Neuronal stem cell (in vitro differentiated cells): ENCODE data around the gene PHLDA3.
A peak's percentile ranks its signal among the peaks of the same experiment; 100 is the strongest.

Experiments used
- DNase-seq: peaks from one replicate; pipeline ENCODE4 v3.0.0-alpha.2; 2013; ENCODE audit warnings: low spot score
- H2AFZ ChIP-seq: one replicate; pipeline ENCODE4 v1.6.1; 2013; ENCODE audit warnings: mild to moderate bottlenecking, low read length, inconsistent platforms
- H2AK5ac ChIP-seq: 2 replicates; pipeline ENCODE4 v1.6.1; 2013; ENCODE audit warnings: low read depth, mild to moderate bottlenecking, inconsistent platforms, low read length, moderate library complexity, mixed read lengths
- H2BK120ac ChIP-seq: 2 replicates; pipeline ENCODE4 v1.6.1; 2013; ENCODE audit warnings: low read depth, mild to moderate bottlenecking, inconsistent platforms, low read length, moderate library complexity, mixed read lengths
- H2BK12ac ChIP-seq: one replicate; pipeline ENCODE4 v1.6.1; 2013; ENCODE audit warnings: low read length, inconsistent platforms
- H2BK15ac ChIP-seq: 2 replicates; pipeline ENCODE4 v1.6.1; 2013; ENCODE audit warnings: mild to moderate bottlenecking, low read length, inconsistent platforms, mixed read lengths
- H2BK5ac ChIP-seq: one replicate; pipeline ENCODE4 v1.6.1; 2013; ENCODE audit warnings: inconsistent platforms, mild to moderate bottlenecking, low read length, moderate library complexity
- H3K14ac ChIP-seq: one replicate; pipeline ENCODE4 v1.6.1; 2013; ENCODE audit warnings: low read length, inconsistent platforms
- H3K18ac ChIP-seq: 2 replicates; pipeline ENCODE4 v1.6.1; 2013; ENCODE audit warnings: low read length, inconsistent platforms
- H3K23ac ChIP-seq: 2 replicates; pipeline ENCODE4 v1.6.1; 2013; ENCODE audit warnings: low read depth, mild to moderate bottlenecking, mixed read lengths, low read length, inconsistent platforms; ENCODE audit not compliant: poor library complexity
- H3K27ac ChIP-seq: replicated peaks from 3 replicates; pipeline ENCODE4 v1.5.1; 2013; ENCODE audit warnings: low read length, inconsistent platforms
- H3K27me3 ChIP-seq, 3 experiments: 2 replicates each; pipeline ENCODE4 v1.6.1; 2013; ENCODE audit warnings: low read length in 3 of 3, mild to moderate bottlenecking in 2 of 3, inconsistent platforms in 1 of 3, low read depth in 1 of 3, mixed read lengths in 1 of 3, moderate library complexity in 1 of 3; ENCODE audit not compliant: control insufficient read depth in 3 of 3, insufficient read depth in 3 of 3
- H3K36me3 ChIP-seq, 2 donors: replicated peaks in 1 of 2; 2 replicates each; pipeline ENCODE4 v1.6.1; 2013; ENCODE audit warnings: low read length in 2 of 2; ENCODE audit not compliant: control insufficient read depth in 2 of 2, insufficient read depth in 2 of 2
- H3K4ac ChIP-seq: 2 replicates; pipeline ENCODE4 v1.6.1; 2013; ENCODE audit warnings: inconsistent platforms, mild to moderate bottlenecking, low read length, moderate library complexity
- H3K4me1 ChIP-seq, 2 donors: 1 replicate in 1 of 2; 2 replicates in 1 of 2; pipeline ENCODE4 v1.6.1; 2013; ENCODE audit warnings: low read length in 2 of 2, low read depth in 1 of 2; ENCODE audit not compliant: control insufficient read depth in 2 of 2, insufficient read depth in 1 of 2
- H3K4me2 ChIP-seq: one replicate; pipeline ENCODE4 v1.6.1; 2013; ENCODE audit warnings: mild to moderate bottlenecking, low read length, inconsistent platforms; ENCODE audit not compliant: insufficient read depth, poor library complexity, severe bottlenecking
- H3K4me3 ChIP-seq, 2 donors: 2 replicates each; pipeline ENCODE4 v1.5.1; 2013; ENCODE audit warnings: low read length in 2 of 2, mild to moderate bottlenecking in 2 of 2, inconsistent platforms in 1 of 2, moderate library complexity in 1 of 2
- H3K79me1 ChIP-seq: one replicate; pipeline ENCODE4 v1.6.1; 2013; ENCODE audit warnings: low read depth, mild to moderate bottlenecking, inconsistent platforms, low read length, moderate library complexity
- H3K9ac ChIP-seq: one replicate; pipeline ENCODE4 v1.6.1; 2013; ENCODE audit warnings: mild to moderate bottlenecking, low read depth, low read length, inconsistent platforms; ENCODE audit not compliant: poor library complexity
- H3K9me3 ChIP-seq, 2 donors: replicated peaks in 1 of 2; 2 replicates each; pipeline versions ENCODE3 to v1.6.1; 2013; ENCODE audit warnings: low read length in 2 of 2, mild to moderate bottlenecking in 2 of 2, inconsistent platforms in 1 of 2, low read depth in 1 of 2, mixed read lengths in 1 of 2, moderate library complexity in 1 of 2; ENCODE audit not compliant: control insufficient read depth in 2 of 2, insufficient read depth in 1 of 2
- H4K8ac ChIP-seq: one replicate; pipeline ENCODE4 v1.6.1; 2013; ENCODE audit warnings: low read depth, mild to moderate bottlenecking, inconsistent platforms, low read length, moderate library complexity
- H4K91ac ChIP-seq: one replicate; pipeline ENCODE4 v1.6.1; 2013; ENCODE audit warnings: low read length, low read depth, mild to moderate bottlenecking, inconsistent platforms; ENCODE audit not compliant: poor library complexity
- WGBS, 2 donors: extraction: QIAGEN DNeasy Blood & Tissue Kit; methylation state at CpG; one replicate each; pipeline ENCODE4 v1.1.7; 2013; ENCODE audit warnings: missing lambda C conversion rate in 2 of 2, mixed read lengths in 1 of 2; ENCODE audit not compliant: insufficient read length in 2 of 2, insufficient replicate concordance in 1 of 2; ENCODE audit errors: extremely low coverage in 2 of 2; 5-methylcytosine and 5-hydroxymethylcytosine counted together

PHLDA3 gene

DNA sequence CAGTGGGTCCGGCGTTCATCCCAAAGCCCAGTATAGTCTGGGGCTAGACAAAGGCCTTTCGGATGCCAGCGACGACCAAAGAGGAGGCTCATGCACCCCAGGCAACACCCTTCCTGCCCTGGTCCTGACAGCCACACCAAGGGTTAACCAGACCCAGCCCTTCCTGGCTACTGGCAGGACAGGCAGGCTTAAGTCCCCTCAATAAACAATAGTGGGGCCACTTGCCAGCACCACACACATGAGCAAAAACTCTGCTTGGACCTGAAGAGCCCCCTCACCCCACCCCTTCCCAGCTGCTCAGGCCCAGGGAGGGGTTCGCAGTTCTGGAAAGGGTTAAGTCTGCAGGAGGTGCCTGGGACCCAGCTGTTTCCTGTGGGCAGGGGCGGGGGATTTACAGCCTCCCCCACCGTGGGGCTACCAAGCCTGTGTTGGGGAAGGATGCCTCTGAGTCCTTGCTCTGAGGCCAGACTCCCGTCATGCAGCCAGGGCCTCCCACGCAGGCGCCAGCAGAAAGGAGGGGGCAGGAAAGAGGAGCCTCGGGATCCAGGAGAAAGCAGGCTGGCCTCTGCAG is 18.2 kb downstream of the PHLDA3 start:
- H3K4me2 ChIP-seq, result no peak overlapping the region
- peaks cover 0 to 2% (median 0%) of the 10 kb centered on the region in 3 experiments for H3K27me3 ChIP-seq
- no peak overlapping the region for H2BK12ac ChIP-seq
- no peak for DNase-seq
- no peak overlapping the region for H4K8ac ChIP-seq
- H3K4me3 ChIP-seq, result no peak overlapping the region
- H3K4ac ChIP-seq, result no peak overlapping the region
- no peak overlapping the region for H3K27ac ChIP-seq
- H3K79me1 ChIP-seq, result no peaks in the 10 kb centered on the region
- H2BK15ac ChIP-seq, result peak overlapping the region; percentile 11
- peaks cover 18 to 26% of the 10 kb centered on the region in 2 donors for H3K4me1 ChIP-seq
- H3K36me3 ChIP-seq, result no peaks in the 10 kb centered on the region
- WGBS, 2 donors, result no CpG with 5 or more reads among the region's 12 CpGs
- no peak overlapping the region for H3K23ac ChIP-seq
- peak overlapping the region; percentile 20 for H3K18ac ChIP-seq
- no peak overlapping the region for H2BK5ac ChIP-seq
- no peak overlapping the region for H2AK5ac ChIP-seq
- H3K9ac ChIP-seq, result no peak overlapping the region
- H3K9me3 ChIP-seq, result no peaks in the 10 kb centered on the region
- H3K14ac ChIP-seq, result no peak overlapping the region
- peak overlapping the region; percentile 97 for H2AFZ ChIP-seq
- H2BK120ac ChIP-seq, result no peak overlapping the region
- H4K91ac ChIP-seq, result no peak overlapping the region

DNA sequence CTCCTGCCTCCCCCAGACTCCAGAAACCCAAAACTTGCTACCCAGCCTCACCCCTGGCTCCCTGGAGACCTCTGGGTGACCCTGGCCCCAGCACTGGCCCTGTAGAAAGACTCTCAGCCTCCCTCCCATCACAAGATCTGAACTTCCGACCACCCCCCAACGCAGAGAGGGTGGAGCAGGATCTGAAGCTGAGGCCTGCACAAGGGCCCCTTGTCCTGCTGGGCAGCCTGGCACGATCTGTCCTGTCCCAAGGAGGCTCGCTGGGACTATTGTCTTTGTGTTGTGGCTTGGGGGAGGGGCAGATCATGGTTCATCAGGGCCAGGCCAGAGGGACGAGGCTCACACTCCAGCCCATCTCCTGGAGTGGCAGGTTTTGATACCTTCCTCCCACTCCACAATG is 20.0 kb downstream of the PHLDA3 start:
- no peak overlapping the region for H2BK120ac ChIP-seq
- peak overlapping the region; percentile 84 for H2AFZ ChIP-seq
- no peak overlapping the region for H2BK5ac ChIP-seq
- no peak overlapping the region for H4K91ac ChIP-seq
- no peak for DNase-seq
- no peak overlapping the region for H3K23ac ChIP-seq
- H3K79me1 ChIP-seq, result no peaks in the 10 kb centered on the region
- H3K14ac ChIP-seq, result no peak overlapping the region
- peaks cover 18 to 22% of the 10 kb centered on the region in 2 donors for H3K4me1 ChIP-seq
- H3K36me3 ChIP-seq, result no peaks in the 10 kb centered on the region
- no peak overlapping the region for H4K8ac ChIP-seq
- no peak overlapping the region for H3K4me3 ChIP-seq
- H3K27me3 ChIP-seq, result peaks cover 0 to 2% (median 0%) of the 10 kb centered on the region in 3 experiments
- H3K4me2 ChIP-seq, result no peak overlapping the region
- H3K18ac ChIP-seq, result peak overlapping the region; percentile 48
- no peak overlapping the region for H3K4ac ChIP-seq
- WGBS, 2 donors, result no CpG with 5 or more reads among the region's 5 CpGs
- no peak overlapping the region for H2BK15ac ChIP-seq
- H3K9me3 ChIP-seq, result no peaks in the 10 kb centered on the region
- no peak overlapping the region for H3K9ac ChIP-seq
- H2BK12ac ChIP-seq, result no peak overlapping the region
- H2AK5ac ChIP-seq, result no peak overlapping the region
- H3K27ac ChIP-seq, result no peak overlapping the region

DNA sequence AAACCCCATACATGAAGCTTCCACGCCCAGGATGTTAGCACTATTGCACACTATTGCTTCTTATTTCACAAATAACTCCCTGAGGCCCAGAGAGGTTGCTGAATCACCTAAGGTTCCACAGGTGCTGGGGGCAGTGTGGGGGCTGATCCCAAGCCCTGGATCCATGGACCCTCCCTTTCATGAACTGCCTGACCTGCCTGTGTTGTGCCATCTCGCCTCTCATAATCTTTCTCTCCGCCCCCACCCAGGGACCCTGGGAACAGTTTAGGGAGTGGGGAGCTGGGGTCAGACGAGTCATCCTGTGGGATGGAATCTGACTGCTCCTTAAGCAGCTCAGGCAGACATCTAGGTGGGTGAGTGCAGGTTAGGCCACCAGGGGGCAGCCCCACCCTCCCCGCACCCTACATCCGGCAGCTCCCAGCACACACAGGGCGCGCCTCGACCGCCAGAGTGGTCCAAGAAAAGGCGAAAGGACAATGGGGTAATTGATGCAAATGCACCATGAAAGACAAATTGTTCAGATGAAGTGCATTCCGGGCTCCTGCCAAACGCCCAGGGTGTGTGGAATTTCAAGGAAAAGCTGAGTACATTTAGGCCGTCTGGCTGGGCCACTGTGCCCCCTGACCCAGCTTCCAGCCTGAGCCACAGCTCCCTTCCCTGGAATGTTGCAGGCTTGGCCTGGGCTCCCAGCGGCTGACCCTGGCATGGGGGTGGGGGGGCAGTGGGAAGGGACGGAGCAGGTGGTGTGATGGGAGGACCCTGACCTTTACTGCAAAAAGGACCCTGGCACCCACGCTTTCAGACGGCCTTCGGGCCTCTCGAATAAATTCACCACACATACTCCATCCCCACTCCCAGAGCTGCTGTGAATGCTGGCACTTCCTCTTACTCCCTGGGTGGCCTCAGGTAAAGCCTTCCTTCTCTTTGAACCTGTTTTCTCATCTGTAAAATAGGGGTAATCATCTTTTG is 20.8 kb downstream of the PHLDA3 start:
- no peak overlapping the region for H3K9ac ChIP-seq
- H3K79me1 ChIP-seq, result no peaks in the 10 kb centered on the region
- no peak overlapping the region for H3K4me2 ChIP-seq
- no peak overlapping the region for H2BK120ac ChIP-seq
- H3K4ac ChIP-seq, result no peak overlapping the region
- no peak overlapping the region for H3K14ac ChIP-seq
- no CpG with 5 or more reads among the region's 20 CpGs for WGBS, 2 donors
- H2BK15ac ChIP-seq, result no peak overlapping the region
- H2AK5ac ChIP-seq, result no peak overlapping the region
- peak overlapping the region; percentile 55 for H3K18ac ChIP-seq
- no peaks in the 10 kb centered on the region for H3K9me3 ChIP-seq
- H3K4me1 ChIP-seq, result peaks cover 18 to 22% of the 10 kb centered on the region in 2 donors
- DNase-seq, result peak; percentile 69
- H3K27me3 ChIP-seq, result peaks cover 0 to 8% (median 0%) of the 10 kb centered on the region in 3 experiments
- no peak overlapping the region for H2BK12ac ChIP-seq
- H4K91ac ChIP-seq, result no peak overlapping the region
- H2BK5ac ChIP-seq, result no peak overlapping the region
- H2AFZ ChIP-seq, result peak overlapping the region; percentile 84
- H3K23ac ChIP-seq, result no peak overlapping the region
- H4K8ac ChIP-seq, result no peak overlapping the region
- H3K27ac ChIP-seq, result no peak overlapping the region
- H3K36me3 ChIP-seq, result no peaks in the 10 kb centered on the region
- H3K4me3 ChIP-seq, result no peak overlapping the region

DNA sequence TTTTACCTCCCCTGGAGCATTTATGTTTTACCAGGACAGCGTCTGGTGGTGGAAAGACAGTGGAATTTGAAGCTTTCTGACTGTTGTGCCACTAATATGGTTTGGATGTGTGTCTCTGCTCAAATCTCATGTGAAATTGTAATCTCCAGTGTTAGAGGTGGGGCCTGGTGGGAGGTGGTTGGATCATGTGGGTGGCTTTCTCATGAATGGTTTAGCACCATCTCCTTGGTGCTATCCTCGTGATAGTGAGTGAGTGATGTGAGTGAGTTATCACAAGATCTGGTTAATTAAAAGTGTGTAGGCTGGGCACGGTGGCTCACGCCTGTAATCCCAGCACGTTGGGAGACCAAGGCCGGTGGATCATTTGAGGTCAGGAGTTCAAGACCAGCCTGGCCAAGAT is 23.7 kb downstream of the PHLDA3 start:
- Histone ChIP-seq H3K4me1 (peaks cover 8 to 15% of the 10 kb centered on the region in 2 donors), H2BK15ac (no peak overlapping the region), H3K14ac (no peak overlapping the region), H2AFZ (no peak overlapping the region), H3K79me1 (no peaks in the 10 kb centered on the region), H3K27ac (no peak overlapping the region), H2AK5ac (no peak overlapping the region), H3K36me3 (no peaks in the 10 kb centered on the region), H3K9me3 (no peaks in the 10 kb centered on the region), H3K23ac (no peak overlapping the region), H2BK120ac (no peak overlapping the region), H4K8ac (no peak overlapping the region), H4K91ac (no peak overlapping the region), H3K18ac (no peak overlapping the region), H3K9ac (no peak overlapping the region), H3K27me3 (peaks cover 0 to 8% (median 0%) of the 10 kb centered on the region in 3 experiments), H3K4me3 (no peak overlapping the region), H3K4ac (no peak overlapping the region), H3K4me2 (no peak overlapping the region), H2BK5ac (no peak overlapping the region), H2BK12ac (no peak overlapping the region)
- whole genome bisulfite sequencing, 2 donors, result no CpG with 5 or more reads among the region's 6 CpGs
- no peak for DNase-seq
